ENCODE measurements around the gene CROCC.
"Not testable (repeated sequence)": the region's sequence is repeated elsewhere in the genome, so short reads cannot be mapped to it uniquely, and the experiment has no call there.

The CROCC gene

DNA sequence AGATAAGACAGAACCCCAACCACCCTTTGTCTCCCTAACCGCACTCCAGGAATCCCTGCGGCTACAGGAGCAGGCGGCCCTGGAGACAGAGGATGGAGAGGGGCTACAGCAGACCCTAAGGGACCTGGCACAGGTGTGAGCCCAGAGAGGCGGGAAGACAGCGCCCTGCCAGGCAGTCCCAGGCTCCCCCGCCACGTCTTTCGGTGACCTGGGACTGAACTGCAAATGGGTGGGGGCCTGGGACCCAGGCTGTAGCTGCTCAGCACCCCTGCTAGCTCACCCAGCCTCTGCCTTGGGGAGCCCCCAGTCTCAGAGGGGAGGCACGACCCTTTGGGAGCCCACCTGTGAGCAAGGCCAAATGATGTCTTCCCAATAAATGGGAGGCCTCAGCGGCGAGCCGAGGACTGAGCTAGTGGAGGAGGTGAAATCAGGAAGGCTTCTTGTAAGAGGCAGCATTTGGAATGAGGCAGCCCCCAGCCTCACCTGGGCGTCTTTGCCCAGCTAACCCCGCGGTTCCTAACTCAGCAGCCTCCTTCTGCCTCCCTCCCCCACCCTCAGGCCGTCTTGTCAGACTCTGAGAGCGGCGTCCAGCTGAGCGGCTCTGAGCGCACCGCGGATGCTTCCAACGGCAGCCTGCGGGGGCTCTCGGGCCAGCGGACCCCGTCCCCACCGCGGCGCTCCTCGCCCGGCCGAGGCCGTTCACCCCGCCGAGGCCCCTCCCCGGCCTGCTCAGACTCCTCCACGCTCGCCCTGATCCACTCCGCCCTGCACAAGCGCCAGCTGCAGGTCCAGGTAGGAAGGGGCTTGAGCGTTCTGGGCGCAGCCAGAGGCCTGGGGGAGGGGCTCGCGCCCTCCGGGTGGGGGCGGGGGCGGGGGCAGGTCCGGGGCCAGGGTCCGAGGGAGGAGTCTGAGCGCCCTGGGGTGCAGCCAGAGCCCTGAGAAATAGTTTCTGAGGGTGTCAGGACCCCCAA lies 16.9 kb downstream of the CROCC start:
- no peak for DNase-seq (ENCODE audit: low read depth in 2 of 2)

GRCh38 chr1:16939386-16940180 lies 17.9 kb downstream of the CROCC start:
- not testable (repeated sequence) for DNase-seq (ENCODE audit: low read depth in 2 of 2)

- no peak for DNase-seq (ENCODE audit: low read depth in 2 of 2)
Measured at GRCh38 chr1:16944038-16944437, 22.3 kb downstream of the CROCC start.

GRCh38 chr1:16945512-16945911 lies 23.8 kb downstream of the CROCC start:
- not testable (repeated sequence) for DNase-seq (ENCODE audit: low read depth in 2 of 2)

DNA sequence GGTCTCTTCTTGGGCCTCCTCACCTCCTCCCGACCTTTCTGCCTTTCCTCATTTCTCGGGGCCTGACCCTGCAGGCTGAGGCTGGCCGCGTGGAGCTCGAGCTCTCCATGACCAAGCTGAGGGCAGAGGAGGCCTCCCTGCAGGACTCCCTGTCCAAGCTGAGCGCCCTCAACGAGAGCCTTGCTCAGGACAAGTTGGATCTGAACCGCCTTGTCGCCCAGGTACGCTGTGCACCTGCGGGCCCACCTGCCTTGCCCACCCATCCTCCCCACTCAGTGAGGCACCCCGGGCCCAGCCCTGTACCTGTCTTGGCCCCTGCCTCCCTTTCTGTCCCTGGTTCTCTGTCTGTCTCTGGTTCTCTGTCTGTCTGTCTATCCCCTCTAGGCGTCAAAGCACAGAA lies 24.5 kb downstream of the CROCC start:
- not testable (repeated sequence) for DNase-seq (ENCODE audit: low read depth in 2 of 2)

- no peak for DNase-seq (ENCODE audit: low read depth in 2 of 2)
Measured at GRCh38 chr1:16946646-16947045, 24.9 kb downstream of the CROCC start.

GRCh38 chr1:16948282-16948891 lies 26.7 kb downstream of the CROCC start:
- DNase-seq (ENCODE audit: low read depth in 2 of 2) = not testable (repeated sequence)

GRCh38 chr1:16949026-16949425 lies 27.3 kb downstream of the CROCC start:
- not testable (repeated sequence) for DNase-seq (ENCODE audit: low read depth in 2 of 2)

DNA sequence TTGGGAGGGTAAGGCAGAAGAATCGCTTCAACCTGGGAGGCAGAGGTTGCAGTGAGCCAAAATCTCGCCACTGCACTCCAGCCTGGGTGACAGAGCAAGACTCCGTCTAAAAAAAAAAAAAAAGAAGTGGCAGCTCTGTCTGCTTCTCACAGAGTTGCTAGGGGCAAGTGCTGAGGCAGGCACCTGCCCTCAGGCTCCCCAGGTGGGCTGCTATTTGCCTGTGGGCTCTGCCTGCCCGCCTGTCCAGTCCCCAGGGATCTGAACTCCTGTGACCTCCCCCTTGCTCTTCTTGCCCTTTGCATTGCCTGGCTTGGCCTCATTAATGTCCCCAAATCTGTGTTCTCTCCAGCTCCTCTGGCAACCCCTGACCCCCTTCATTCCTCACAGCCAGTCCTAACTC lies 30.6 kb downstream of the CROCC start:
- not testable (repeated sequence) for DNase-seq (ENCODE audit: low read depth in 2 of 2)

GRCh38 chr1:16954579-16954978 lies 32.8 kb downstream of the CROCC start:
- DNase-seq (ENCODE audit: low read depth in 2 of 2) = no peak

GRCh38 chr1:16955186-16955585 lies 33.5 kb downstream of the CROCC start:
- DNase-seq (ENCODE audit: low read depth in 2 of 2) = no peak

DNA sequence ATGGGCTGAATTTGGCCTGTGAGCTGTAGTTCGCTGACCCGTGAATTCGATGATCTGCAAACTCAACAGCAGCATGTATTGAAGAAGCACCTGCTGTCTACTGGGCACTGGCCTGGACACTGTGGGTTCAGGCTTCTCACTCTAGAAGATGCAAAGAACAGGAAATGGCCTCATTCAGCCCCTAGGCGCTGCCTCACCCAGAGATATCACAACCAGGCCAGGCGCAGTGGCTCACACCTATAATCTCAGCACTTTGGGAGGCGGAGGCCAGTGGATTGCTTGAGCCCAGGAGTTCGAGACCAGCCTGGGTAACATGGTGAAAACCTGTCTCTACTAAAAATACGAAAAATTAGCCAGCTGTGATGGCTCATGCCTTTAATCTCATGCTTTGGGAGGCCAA lies 35.0 kb downstream of the CROCC start:
- no peak for DNase-seq (ENCODE audit: low read depth in 2 of 2)

- no peak for DNase-seq (ENCODE audit: low read depth in 2 of 2)
Measured at GRCh38 chr1:16957731-16958130, 36.0 kb downstream of the CROCC start.

- no peak for DNase-seq (ENCODE audit: low read depth in 2 of 2)
Measured at GRCh38 chr1:16958475-16958874, 36.7 kb downstream of the CROCC start.

DNA sequence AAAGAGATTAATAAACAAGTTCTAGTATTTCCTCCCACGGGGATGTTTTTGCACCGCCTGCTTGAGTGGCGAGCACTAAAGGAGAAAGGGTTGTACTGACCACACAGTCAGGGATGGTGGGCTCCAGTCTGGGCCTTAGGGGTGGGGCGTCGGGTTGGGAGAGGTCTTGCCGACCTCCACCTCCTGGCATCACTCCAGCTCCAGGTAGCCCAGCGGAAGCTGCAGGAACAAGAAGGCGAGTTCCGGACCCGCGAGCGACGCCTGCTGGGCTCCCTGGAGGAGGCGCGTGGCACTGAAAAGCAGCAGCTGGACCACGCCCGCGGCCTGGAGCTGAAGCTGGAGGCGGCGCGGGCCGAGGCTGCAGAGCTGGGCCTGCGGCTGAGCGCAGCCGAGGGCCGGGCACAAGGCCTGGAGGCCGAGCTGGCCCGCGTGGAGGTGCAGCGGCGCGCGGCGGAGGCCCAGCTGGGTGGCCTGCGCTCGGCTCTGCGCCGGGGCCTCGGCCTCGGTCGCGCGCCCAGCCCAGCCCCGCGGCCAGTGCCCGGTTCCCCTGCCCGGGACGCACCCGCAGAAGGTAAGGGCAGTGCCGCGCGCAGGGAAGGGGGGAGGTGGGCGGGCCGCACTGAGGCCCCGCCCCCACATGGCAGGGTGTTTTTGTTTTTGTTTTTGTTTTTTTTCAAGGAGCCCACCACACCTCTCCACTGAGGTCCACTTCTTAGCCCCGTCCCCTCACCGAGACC lies 39.0 kb downstream of the CROCC start:
- DNase-seq (ENCODE audit: low read depth in 2 of 2) = peak; percentile 39 to 62

- no peak for DNase-seq (ENCODE audit: low read depth in 2 of 2)
Measured at GRCh38 chr1:16961297-16962133, 39.8 kb downstream of the CROCC start.

- DNase-seq (ENCODE audit: low read depth in 2 of 2) = not testable (repeated sequence)
Measured at GRCh38 chr1:16964169-16964568, 42.4 kb downstream of the CROCC start.

DNA sequence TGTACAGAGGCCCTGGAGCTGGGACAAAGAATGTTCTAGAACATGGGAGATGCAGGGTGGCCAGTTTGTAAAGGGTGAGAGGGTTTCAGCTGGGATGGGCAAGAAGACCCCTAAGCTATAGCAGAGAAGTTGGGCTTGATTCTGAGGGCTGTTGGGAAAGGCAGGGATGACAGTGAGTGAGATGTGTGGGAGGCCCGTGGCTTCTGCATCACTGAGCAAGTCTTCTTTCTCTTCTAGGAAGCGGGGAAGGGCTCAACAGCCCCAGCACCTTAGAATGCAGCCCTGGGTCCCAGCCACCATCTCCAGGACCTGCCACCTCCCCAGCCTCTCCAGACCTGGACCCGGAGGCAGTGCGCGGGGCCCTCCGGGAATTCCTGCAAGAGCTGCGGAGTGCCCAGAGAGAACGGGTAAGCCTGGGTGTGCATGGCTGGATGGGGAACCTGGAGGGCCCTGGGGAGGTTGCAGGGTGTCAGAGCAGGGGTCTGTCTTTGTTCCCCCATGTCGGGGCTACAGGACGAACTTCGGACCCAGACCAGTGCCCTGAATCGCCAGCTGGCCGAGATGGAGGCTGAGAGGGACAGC lies 43.8 kb downstream of the CROCC start:
- DNase-seq (ENCODE audit: low read depth in 2 of 2) = no peak

- no peak for DNase-seq (ENCODE audit: low read depth in 2 of 2)
Measured at GRCh38 chr1:16966282-16966681, 44.6 kb downstream of the CROCC start.

DNA sequence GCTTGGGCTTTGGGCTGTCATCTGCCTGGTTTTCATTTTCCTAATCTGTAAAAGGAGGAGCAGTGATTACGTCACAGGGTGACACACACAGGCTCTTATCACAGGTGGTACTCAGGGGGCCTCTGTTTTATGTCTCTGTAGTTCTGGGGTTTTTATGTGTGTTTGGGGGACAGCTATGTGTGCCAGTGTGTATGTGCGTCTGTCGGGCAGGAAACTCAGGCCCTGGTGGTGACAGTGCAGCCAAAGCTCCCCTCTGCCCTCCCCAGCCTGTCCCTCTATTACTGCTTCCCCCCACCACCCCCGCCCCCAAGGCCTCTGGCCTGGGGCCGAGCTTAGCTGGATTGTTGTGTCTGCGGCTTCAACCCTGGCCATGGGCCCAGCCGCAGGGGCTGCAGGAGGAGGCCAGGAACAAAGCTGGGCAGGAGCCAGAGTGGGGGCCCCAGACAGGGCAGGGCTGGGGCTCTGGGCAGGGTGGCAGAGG lies 45.4 kb downstream of the CROCC start:
- DNase-seq (ENCODE audit: low read depth in 2 of 2) = no peak
